GM18517 (cell line): ENCODE measurements around the gene EIF5A.
"Not testable (repeated sequence)": the region's sequence is repeated elsewhere in the genome, so short reads cannot be mapped to it uniquely, and the experiment has no call there.

ENCODE experiments used
- ATAC-seq: cut with Tn5 transposase; IDR thresholded peaks from one replicate; pipeline ENCODE4 v1.9.1; 2021; ENCODE audit warnings: mild to moderate bottlenecking, moderate library complexity; ENCODE audit not compliant: unreplicated experiment

Gene EIF5A

DNA sequence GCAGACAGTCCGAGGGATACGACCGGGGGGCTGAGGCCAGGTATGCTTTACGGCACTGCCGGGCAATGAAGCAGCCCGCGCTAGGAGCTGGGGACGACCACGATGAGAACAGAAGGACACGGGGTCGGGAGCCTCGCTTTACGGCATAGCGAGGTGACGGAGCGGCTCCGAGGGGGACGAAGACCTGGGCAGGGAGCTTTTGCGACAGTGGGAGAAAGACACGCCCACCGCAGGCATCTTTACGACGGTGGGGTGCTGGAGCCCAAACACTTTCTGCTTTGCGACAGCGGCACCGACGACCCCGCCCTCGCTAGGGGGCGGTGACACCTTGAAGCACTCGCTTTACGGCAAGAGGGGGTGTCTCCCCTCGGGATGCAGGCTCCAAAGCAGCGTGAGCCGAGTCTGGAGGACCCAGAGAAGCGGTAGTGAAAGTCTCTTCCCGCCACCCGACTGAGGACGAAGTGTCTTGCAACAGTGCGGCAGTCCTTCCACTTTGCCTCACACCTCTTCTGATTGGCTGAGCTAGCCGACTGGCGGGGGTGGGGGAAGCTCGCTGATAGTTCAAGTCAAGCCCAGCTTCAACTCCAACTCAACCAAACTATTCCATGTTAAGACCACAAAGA, 22.1 kb downstream of the EIF5A start:
- ATAC-seq: peak; percentile 62

- ATAC-seq: peak; percentile 40
Observed at GRCh38 chr17:7329997-7330637, 22.7 kb downstream of the EIF5A start.

GRCh38 chr17:7330638-7331015, 23.2 kb downstream of the EIF5A start:
- no peak for ATAC-seq

GRCh38 chr17:7332111-7332510, 24.7 kb downstream of the EIF5A start:
- no peak for ATAC-seq

DNA sequence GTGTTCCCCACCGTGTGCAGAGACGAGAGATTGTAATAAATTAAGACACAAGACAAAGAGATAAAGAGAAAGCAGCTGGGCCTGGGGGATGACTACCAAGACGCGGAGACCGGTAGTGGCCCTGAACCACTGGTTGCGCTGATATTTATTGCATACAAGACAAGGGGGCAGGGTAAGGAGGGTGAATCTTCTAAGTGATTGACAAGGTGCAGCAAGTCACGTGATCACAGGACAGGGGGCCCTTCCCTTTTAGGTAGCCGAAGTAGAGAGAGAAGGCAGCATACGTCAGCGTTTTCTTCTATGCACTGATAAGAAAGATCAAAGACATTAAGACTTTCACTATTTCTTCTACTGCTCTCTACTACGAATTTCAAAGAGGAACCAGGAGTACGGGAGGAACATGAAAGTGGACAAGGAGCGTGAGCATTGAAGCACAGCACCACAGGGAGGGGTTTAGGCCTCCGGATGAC, 25.2 kb downstream of the EIF5A start:
- ATAC-seq: not testable (repeated sequence)

- ATAC-seq: no peak
Observed at GRCh38 chr17:7334938-7335538, 27.6 kb downstream of the EIF5A start.

GRCh38 chr17:7335765-7336164, 28.3 kb downstream of the EIF5A start:
- ATAC-seq: not testable (repeated sequence)

- no peak for ATAC-seq
Observed at GRCh38 chr17:7336240-7337175, 29.1 kb downstream of the EIF5A start, which contains the start of gene ACAP1. Gene ACAP1, plus strand, starts transcription at chr17:7336529. Its CDS starts 206 bp downstream, at chr17:7336735.

- not testable (repeated sequence) for ATAC-seq
Observed at GRCh38 chr17:7337600-7337999, 30.2 kb downstream of the EIF5A start.

GRCh38 chr17:7340179-7340578, 32.8 kb downstream of the EIF5A start:
- ATAC-seq: no peak

DNA sequence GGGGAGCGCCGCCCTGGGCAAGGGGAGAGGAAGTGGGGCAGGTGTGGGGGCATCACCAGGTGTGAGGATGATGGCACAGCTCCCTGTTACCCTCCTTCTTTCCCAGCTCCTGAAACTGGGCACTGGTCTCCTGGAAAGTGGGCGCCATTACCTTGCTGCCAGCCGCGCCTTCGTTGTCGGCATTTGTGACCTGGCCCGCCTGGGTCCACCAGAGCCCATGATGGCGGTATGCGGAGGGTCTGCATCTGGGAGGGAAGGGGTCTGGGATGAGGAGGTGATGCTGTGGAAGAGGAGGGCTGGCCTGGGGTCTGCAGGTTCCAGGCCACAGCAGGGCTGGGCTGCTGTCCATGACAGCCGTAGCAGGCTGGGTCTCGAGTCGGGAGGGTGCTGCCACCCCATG, 34.4 kb downstream of the EIF5A start:
- no peak for ATAC-seq

- no peak for ATAC-seq
Observed at GRCh38 chr17:7343250-7343649, 35.8 kb downstream of the EIF5A start.

DNA sequence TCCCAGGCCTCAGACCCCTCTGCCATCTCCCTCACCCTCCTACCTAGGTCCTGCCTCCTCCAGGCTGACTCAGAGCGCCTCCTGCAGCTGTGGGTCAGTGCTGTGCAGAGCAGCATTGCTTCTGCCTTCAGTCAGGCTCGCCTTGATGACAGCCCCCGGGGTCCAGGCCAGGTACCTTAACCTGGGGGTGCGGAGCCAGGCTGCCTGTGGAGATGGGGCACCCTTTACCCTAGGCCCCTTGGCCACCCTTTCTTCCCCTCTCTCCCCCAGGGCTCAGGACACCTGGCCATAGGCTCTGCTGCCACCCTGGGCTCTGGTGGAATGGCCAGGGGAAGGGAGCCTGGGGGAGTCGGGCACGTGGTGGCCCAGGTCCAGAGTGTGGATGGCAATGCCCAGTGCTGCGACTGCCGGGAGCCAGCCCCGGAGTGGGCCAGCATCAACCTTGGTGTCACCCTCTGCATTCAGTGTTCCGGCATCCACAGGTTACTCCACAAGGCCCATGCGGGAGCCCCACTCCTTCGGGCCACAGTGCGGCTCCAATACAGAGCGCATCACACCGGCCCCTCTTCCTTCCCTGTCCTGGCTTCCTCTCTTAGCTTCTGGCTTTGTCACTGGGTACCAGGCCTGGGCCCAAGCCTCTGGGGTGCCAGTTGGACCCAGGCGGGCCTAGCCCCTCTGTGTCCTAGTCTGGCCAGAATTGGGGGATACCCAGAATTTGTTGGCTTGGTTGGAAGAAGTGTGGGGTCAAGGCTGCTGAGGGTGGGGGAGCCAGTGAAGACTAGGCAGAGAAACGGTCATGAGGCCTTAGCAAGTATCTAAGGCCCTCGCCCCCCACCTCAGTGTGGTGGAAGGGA, 39.6 kb downstream of the EIF5A start:
- ATAC-seq: no peak

- no peak for ATAC-seq
Observed at GRCh38 chr17:7347630-7348477, 40.4 kb downstream of the EIF5A start.

DNA sequence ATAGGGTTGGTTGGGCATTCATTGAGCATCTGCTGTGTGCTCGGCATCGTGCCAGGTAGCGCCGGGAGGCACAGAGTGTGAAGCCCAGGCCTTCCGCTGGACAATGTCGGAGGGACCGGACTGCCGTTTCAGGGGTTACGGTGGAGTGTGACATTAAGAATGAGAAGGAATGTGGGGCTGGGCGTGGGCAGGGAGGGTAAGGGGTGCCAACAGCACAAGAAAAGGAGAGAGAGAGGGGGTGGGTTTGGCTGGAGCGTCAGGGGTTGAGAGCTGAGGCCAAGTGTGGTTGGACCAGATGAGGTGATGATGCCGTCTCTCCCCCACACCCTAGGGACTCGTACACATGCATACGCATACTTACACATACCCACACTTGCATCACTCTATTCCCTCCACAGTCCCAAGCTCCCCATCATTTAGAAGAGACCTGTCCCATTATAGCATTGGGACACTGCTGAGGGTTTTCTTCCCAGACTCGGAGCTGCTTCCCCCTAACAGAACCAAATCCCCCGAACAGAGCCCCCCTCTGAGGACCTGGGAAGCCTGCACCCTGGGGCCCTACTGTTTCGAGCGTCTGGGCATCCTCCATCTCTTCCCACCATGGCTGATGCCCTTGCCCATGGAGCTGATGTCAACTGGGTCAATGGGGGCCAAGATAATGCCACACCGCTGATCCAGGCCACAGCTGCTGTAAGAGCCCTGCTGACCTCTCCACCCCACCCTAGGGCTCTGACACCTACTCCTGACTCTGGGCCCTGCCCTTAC, 41.2 kb downstream of the EIF5A start:
- ATAC-seq: no peak

GRCh38 chr17:7351665-7352502, 44.5 kb downstream of the EIF5A start, which contains the start of gene KCTD11:
Gene KCTD11, plus strand, starts transcription at chr17:7352162.
- ATAC-seq: peak; percentile 63

DNA sequence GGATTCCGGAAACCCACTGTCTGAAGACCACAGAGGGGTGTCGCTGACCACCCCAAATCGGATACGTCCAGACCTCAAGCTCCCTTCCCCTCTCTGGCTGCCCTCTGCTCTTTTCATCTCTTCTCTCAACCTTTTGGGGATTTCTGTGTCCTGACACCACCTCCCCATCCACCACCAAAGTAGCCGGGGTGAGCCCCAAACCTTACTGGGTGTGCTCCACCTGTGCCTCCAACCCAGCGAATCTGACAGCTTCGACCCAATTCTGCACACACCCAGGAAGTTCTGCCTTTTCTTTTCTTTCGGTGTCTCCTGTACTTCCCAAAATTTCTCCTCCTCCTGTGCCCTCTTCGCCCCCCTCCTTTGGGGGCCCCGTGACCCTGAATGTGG, 45.1 kb downstream of the EIF5A start:
- ATAC-seq: no peak
